Stomach smooth muscle (tissue), 2 donors: Measurements from ENCODE around the gene NKX6-2.

ENCODE experiments used
- H3K27ac ChIP-seq: one replicate; pipeline ENCODE4 v1.7.0; 2013; ENCODE audit warnings: mild to moderate bottlenecking, low read length, inconsistent platforms
- H3K27me3 ChIP-seq, 2 donors: one replicate each; pipeline ENCODE4 v1.7.0; 2013; ENCODE audit warnings: low read length in 2 of 2; ENCODE audit not compliant: insufficient read depth in 2 of 2, control insufficient read depth in 1 of 2
- H3K36me3 ChIP-seq, 2 donors: one replicate each; pipeline ENCODE4 v1.7.0; 2013; ENCODE audit warnings: low read length in 2 of 2; ENCODE audit not compliant: control insufficient read depth in 2 of 2, insufficient read depth in 2 of 2
- H3K4me1 ChIP-seq: one replicate; pipeline ENCODE4 v1.7.0; 2013; ENCODE audit warnings: low read length; ENCODE audit not compliant: control insufficient read depth, insufficient read depth
- H3K4me3 ChIP-seq, 2 donors: one replicate each; pipeline ENCODE4 v1.7.0; 2013; ENCODE audit warnings: low read length in 2 of 2
- H3K9ac ChIP-seq, 2 donors: one replicate each; pipeline ENCODE4 v1.7.0; 2013; ENCODE audit warnings: low read length in 2 of 2, mild to moderate bottlenecking in 1 of 2
- H3K9me3 ChIP-seq, 2 donors: one replicate each; pipeline ENCODE4 v1.7.0; 2013; ENCODE audit warnings: low read length in 2 of 2; ENCODE audit not compliant: control insufficient read depth in 2 of 2
- donor health status: healthy.
- donor health status: Pancreatic carcinoma.

The NKX6-2 gene

DNA sequence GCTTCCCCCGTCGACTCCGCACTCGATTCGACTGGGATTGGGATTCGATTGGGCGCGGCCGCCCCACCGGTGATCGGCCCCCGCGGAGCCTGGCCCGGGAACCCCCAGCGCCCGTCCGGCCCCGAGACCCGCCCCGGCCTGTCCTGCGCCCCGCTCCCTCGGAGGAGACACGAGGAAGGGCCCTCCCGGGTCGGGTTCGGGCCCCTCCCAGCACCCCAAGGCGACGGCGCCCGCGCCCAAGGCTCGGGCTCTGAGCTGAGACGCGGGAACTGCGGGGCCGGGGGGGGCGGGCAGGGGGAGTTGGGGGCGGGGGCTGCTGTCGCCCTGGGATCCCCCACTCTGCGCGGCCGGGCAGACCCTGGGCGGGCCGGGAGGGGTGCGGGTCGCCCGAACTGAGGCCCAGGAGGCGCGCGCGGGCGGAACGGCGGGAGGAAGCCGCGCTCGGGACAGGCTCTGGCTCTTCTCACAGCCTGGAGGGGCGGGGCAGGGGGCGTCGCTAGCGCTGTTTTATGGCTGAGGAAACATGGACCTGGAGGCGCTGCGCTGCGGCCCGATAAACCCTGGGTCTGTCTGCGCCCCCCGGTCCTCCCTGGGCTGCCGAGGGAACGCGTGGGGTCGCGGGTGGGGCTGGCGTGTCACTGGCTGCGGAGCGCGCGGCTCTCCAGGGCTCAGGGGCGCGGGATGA, 1.7 kb upstream of the NKX6-2 start:
- Histone ChIP-seq H3K36me3 (peaks cover 0 to 8% of the 10 kb centered on the region in 2 donors), H3K4me3 (peak overlapping the region in 1 of 2 donors; percentile 47), H3K9ac (no peak overlapping the region), H3K27me3 (peaks cover 7 to 60% of the 10 kb centered on the region in 2 donors), H3K9me3 (peaks cover 0 to 8% of the 10 kb centered on the region in 2 donors), H3K4me1 (peaks cover 19% of the 10 kb centered on the region), H3K27ac (no peak overlapping the region)

DNA sequence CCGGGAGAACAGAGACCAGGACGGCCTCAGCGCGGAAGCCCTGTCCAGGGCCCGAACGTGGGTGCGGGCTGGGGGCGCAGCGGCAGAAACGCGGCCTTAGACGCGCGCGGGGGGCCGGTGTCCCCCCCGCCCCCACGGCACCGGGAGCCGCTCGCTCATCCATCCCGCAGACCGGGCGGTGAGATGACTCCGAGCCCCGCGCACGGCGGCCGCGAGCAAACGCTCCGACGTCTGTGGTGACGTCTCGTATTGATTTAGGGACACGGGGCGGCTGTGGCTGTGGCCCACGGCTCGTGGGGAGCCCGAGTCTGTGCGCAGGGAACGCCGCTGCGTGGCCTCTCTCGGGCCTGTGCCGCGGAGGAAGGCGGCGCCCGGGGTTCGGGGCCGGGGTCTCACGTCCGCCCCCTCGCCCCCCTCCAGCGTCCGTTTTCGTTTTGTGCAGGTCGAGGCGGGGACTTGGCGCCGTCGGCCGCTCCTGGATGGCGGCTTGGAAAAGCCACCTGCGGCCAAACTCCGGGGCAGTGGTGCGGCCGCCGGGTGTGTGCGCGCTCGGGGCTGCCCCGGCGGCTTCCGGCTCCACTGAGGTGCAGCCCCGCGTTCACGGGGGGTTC, 1.0 kb upstream of the NKX6-2 start:
- no peak overlapping the region for H3K27ac ChIP-seq
- peaks cover 0 to 8% of the 10 kb centered on the region in 2 donors for H3K9me3 ChIP-seq
- H3K36me3 ChIP-seq, result peaks cover 0 to 9% of the 10 kb centered on the region in 2 donors
- H3K9ac ChIP-seq, result no peak overlapping the region
- peak overlapping the region in 1 of 2 donors; percentile 47 for H3K4me3 ChIP-seq
- H3K4me1 ChIP-seq, result peaks cover 19% of the 10 kb centered on the region
- peaks cover 7 to 60% of the 10 kb centered on the region in 2 donors for H3K27me3 ChIP-seq

- Histone ChIP-seq H3K4me3 (peak overlapping the region in 1 of 2 donors; percentile 47), H3K36me3 (peaks cover 5 to 14% of the 10 kb centered on the region in 2 donors), H3K27me3 (peaks cover 7 to 60% of the 10 kb centered on the region in 2 donors), H3K9me3 (peaks cover 0 to 8% of the 10 kb centered on the region in 2 donors), H3K4me1 (peaks cover 19% of the 10 kb centered on the region), H3K27ac (no peak overlapping the region), H3K9ac (no peak overlapping the region)
Measured at GRCh38 chr10:132786476-132786883, 533 bp upstream of the NKX6-2 start.

DNA sequence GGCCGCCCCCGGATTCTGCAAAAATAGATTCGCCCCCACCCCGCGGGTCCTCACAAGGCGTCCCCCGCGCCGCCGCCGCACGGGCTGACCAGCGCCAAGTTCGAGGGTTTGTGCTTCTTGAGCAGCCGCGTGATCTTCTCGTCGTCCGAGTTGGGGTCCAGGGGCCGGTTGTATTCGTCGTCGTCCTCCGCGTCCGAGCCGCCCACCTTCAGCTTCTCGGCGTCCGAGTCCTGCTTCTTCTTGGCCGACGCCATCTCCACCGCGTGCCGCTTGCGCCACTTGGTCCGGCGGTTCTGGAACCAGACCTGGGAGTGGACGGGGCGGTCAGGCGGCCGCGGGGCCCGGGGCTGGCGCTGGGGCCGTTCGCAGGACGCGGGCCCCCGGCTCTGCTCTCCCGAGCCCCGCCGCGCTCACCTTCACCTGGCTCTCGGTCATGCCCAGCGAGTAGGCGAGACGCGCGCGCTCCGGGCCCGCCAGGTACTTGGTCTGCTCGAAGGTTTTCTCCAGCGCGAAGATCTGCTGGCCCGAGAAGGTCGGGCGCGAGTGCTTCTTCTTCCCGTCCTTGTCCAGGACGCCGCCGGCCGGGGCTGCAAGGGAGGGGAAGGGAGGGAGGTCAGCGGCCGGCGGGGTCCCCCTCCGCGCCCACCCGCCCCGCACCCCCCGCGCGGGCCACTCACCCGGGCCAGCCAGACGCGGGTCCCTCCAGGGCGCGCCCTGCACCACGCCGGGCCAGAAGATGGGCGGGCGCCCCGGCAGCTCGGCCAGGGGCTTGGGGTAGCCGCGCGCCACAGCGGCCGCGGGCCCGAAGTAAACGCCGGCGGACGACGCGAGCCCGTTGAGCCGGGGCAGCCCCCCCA, 853 bp downstream of the NKX6-2 start:
- Histone ChIP-seq H3K36me3 (peaks cover 5 to 19% of the 10 kb centered on the region in 2 donors), H3K4me1 (peaks cover 19% of the 10 kb centered on the region), H3K27ac (no peak overlapping the region), H3K4me3 (peak overlapping the region in 1 of 2 donors; percentile 15), H3K9ac (no peak overlapping the region), H3K27me3 (peaks cover 7 to 60% of the 10 kb centered on the region in 2 donors), H3K9me3 (peaks cover 0 to 8% of the 10 kb centered on the region in 2 donors)

- H3K4me3 ChIP-seq, result no peak overlapping the region
Measured at GRCh38 chr10:132783940-132784865, 1.7 kb downstream of the NKX6-2 start.

DNA sequence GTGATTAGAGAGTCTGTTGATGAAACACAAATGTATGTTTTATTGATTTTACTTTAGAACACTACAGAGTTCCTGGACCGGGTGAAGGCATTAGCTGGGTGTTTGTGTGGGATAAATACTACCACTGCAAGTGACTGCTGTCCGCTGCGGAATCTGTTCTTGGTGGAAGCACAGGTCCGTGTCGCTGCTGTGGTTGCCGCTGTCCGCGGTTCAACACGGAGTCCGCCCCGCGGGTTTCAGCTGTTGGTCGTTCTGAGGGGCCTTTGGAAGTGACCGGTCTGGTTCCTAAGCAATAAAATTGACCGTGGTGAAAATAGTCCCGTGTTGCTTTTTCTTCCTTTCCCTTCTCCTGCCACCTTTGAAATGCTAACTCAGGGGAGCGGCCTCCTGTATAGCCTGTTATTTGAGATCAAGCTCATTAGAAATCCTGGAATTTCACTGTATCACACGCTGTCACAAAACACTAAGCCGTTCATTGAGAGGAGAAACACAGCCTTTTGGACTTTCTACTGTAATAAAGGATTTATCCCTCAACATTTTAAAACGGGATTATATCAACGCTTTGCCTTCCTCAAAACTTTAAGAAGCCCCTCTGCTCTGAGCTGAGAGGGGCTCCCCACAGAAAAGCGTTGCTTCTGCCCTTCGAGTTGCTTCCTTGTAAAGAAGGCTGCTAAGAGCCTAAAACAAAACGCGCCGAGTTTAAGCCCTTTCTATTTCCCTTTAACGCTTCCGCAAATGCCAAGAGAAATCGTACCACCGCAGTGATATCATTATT, 2.6 kb downstream of the NKX6-2 start:
- peaks cover 15 to 29% of the 10 kb centered on the region in 2 donors for H3K36me3 ChIP-seq
- no peak overlapping the region for H3K27ac ChIP-seq
- H3K27me3 ChIP-seq, result peaks cover 7 to 46% of the 10 kb centered on the region in 2 donors
- H3K9me3 ChIP-seq, result peaks cover 0 to 8% of the 10 kb centered on the region in 2 donors
- no peak overlapping the region for H3K9ac ChIP-seq
- peaks cover 19% of the 10 kb centered on the region for H3K4me1 ChIP-seq
- no peak overlapping the region for H3K4me3 ChIP-seq

More at GRCh38 chr10:132783940-132784865, 1.7 kb downstream of the NKX6-2 start:
- H3K9me3 ChIP-seq, result peaks cover 0 to 8% of the 10 kb centered on the region in 2 donors
- H3K9ac ChIP-seq, result no peak overlapping the region
- H3K4me1 ChIP-seq, result peaks cover 19% of the 10 kb centered on the region
- peaks cover 11 to 25% of the 10 kb centered on the region in 2 donors for H3K36me3 ChIP-seq
- peaks cover 7 to 54% of the 10 kb centered on the region in 2 donors for H3K27me3 ChIP-seq
- H3K27ac ChIP-seq, result no peak overlapping the region

GRCh38 chr10:132781556-132781955, 4.4 kb downstream of the NKX6-2 start:
- Histone ChIP-seq H3K27me3 (peaks cover 5 to 31% of the 10 kb centered on the region in 2 donors), H3K4me3 (no peak overlapping the region), H3K4me1 (peaks cover 11% of the 10 kb centered on the region), H3K27ac (no peak overlapping the region), H3K9ac (no peak overlapping the region), H3K36me3 (peaks cover 18 to 32% of the 10 kb centered on the region in 2 donors), H3K9me3 (peaks cover 0 to 8% of the 10 kb centered on the region in 2 donors)

DNA sequence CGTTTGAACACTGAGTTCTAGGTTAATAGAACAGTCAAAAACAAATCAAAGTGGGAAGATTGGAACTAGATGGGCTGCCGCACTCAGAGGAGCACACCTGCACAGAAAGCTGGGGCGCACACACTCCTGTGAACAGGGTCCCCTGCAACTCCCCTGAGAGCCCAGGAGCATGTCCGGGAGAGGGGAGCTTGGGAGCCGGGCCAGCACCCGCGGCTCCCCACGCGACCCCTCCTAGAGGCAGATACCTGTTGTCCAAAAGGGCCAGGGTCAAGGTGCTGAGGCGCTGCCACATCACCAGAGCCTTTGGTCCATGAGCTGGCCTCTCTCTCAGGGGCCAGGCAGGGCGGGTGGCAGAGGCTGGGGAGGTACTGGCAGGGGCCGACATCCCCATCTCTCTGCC, 5.6 kb downstream of the NKX6-2 start:
- H3K4me1 ChIP-seq, result peaks cover 3% of the 10 kb centered on the region
- peaks cover 26 to 32% of the 10 kb centered on the region in 2 donors for H3K36me3 ChIP-seq
- no peak overlapping the region for H3K9ac ChIP-seq
- peaks cover 0 to 8% of the 10 kb centered on the region in 2 donors for H3K9me3 ChIP-seq
- H3K27ac ChIP-seq, result no peak overlapping the region
- peaks cover 5 to 23% of the 10 kb centered on the region in 2 donors for H3K27me3 ChIP-seq
- H3K4me3 ChIP-seq, result no peak overlapping the region

- peaks cover 1% of the 10 kb centered on the region for H3K4me1 ChIP-seq
- H3K27me3 ChIP-seq, result peaks cover 3 to 17% of the 10 kb centered on the region in 2 donors
- peaks cover 0 to 8% of the 10 kb centered on the region in 2 donors for H3K9me3 ChIP-seq
- peaks cover 26 to 32% of the 10 kb centered on the region in 2 donors for H3K36me3 ChIP-seq
- H3K9ac ChIP-seq, result no peak overlapping the region
- H3K4me3 ChIP-seq, result no peak overlapping the region
- H3K27ac ChIP-seq, result no peak overlapping the region
Measured at GRCh38 chr10:132779549-132780294, 6.2 kb downstream of the NKX6-2 start.
